Naive B cell (primary cell): Measurements from ENCODE around the gene UBXN6. TPM values are rescaled to one million over a fixed set of nuclear protein-coding genes. Genes with fewer than 3 reads are reported as not detected.

Experiments used
- ATAC-seq, 2 donors: fragments of 150-1000 bp; cut with Tn5 transposase; 2 replicates each; pipeline ENCODE4 v1.10.0; 2021; ENCODE audit warnings: low read depth in 2 of 2, mild to moderate bottlenecking in 2 of 2, moderate library complexity in 2 of 2
- DNase-seq: peaks from one replicate; pipeline ENCODE4 v3.0.0; 2022
- H3K27ac Mint-ChIP-seq, 6 donors: one replicate each; pipeline ENCODE4 v1.8.0; 2020 to 2022; ENCODE audit warnings: mild to moderate bottlenecking in 6 of 6, mixed read lengths in 6 of 6, moderate library complexity in 5 of 6, inconsistent platforms in 2 of 6
- H3K27me3 Mint-ChIP-seq, 3 donors: one replicate each; pipeline ENCODE4 v1.8.0; 2021 to 2022; ENCODE audit warnings: mixed read lengths in 3 of 3, mild to moderate bottlenecking in 1 of 3
- H3K36me3 Mint-ChIP-seq, 2 donors: one replicate each; pipeline ENCODE4 v1.8.0; 2020 to 2022; ENCODE audit warnings: mixed read lengths in 2 of 2, inconsistent platforms in 1 of 2, mild to moderate bottlenecking in 1 of 2
- H3K4me1 Mint-ChIP-seq, 3 donors: one replicate each; pipeline ENCODE4 v1.8.0; 2020 to 2022; ENCODE audit warnings: mixed read lengths in 3 of 3, inconsistent platforms in 1 of 3, mild to moderate bottlenecking in 1 of 3, moderate library complexity in 1 of 3
- H3K4me3 Mint-ChIP-seq, 8 donors: one replicate each; pipeline ENCODE4 v1.8.0; 2020 to 2022; ENCODE audit warnings: mild to moderate bottlenecking in 8 of 8, mixed read lengths in 8 of 8, moderate library complexity in 8 of 8, inconsistent platforms in 2 of 8
- H3K9me3 Mint-ChIP-seq, 7 donors: one replicate each; pipeline ENCODE4 v1.8.0; 2020 to 2022; ENCODE audit warnings: mixed read lengths in 7 of 7, mild to moderate bottlenecking in 5 of 7, inconsistent platforms in 2 of 7, moderate library complexity in 1 of 7
- polyA plus RNA-seq, 6 donors: library from polyadenylated mRNA; unstranded; fragments of 300-500 nt; fragmentation: Illumina TruSeq; gene quantifications; one replicate each; pipeline ENCODE4 v1.2.3, GENCODE V29; 2021; ENCODE audit warnings: low read depth in 6 of 6

Gene UBXN6
- polyA plus RNA-seq, 6 donors from 2014 or later: 3.6 to 9.1 (median 5.6) TPM

GRCh38 chr19:4500841-4501591 lies 43.4 kb upstream of the UBXN6 start:
- H3K27ac Mint-ChIP-seq: no peak overlapping the region
- H3K9me3 Mint-ChIP-seq: peaks cover 0 to 2% (median 0%) of the 10 kb centered on the region in 7 donors
- H3K36me3 Mint-ChIP-seq: peaks cover under 1 to 12% of the 10 kb centered on the region in 2 donors
- peaks cover 0 to 4% (median 0%) of the 10 kb centered on the region in 3 donors for H3K4me1 Mint-ChIP-seq
- ATAC-seq: no peak
- DNase-seq: no peak
- no peaks in the 10 kb centered on the region for H3K27me3 Mint-ChIP-seq
- no peak overlapping the region for H3K4me3 Mint-ChIP-seq

GRCh38 chr19:4499855-4500254 lies 42.3 kb upstream of the UBXN6 start:
- H3K9me3 Mint-ChIP-seq: no peaks in the 10 kb centered on the region

GRCh38 chr19:4499318-4499717 lies 41.7 kb upstream of the UBXN6 start:
- H3K36me3 Mint-ChIP-seq: no peaks in the 10 kb centered on the region
- no peaks in the 10 kb centered on the region for H3K4me1 Mint-ChIP-seq
- peak overlapping the region in 2 of 8 donors; percentile 29 to 77 for H3K4me3 Mint-ChIP-seq
- ATAC-seq (no peak), DNase-seq (no peak)
- H3K9me3 Mint-ChIP-seq: no peaks in the 10 kb centered on the region
- peak overlapping the region in 1 of 6 donors; percentile 43 for H3K27ac Mint-ChIP-seq
- H3K27me3 Mint-ChIP-seq: no peaks in the 10 kb centered on the region

More at GRCh38 chr19:4499855-4500254, 42.3 kb upstream of the UBXN6 start:
- DNase-seq (no peak), ATAC-seq (no peak)
- Mint-ChIP-seq H3K27ac (no peak overlapping the region), H3K36me3 (peaks cover 0 to under 1% of the 10 kb centered on the region in 2 donors), H3K27me3 (no peaks in the 10 kb centered on the region), H3K4me1 (no peaks in the 10 kb centered on the region), H3K4me3 (no peak overlapping the region)

- DNase-seq (no peak), ATAC-seq (no peak)
- Mint-ChIP-seq H3K36me3 (no peaks in the 10 kb centered on the region), H3K4me3 (no peak overlapping the region), H3K27me3 (no peaks in the 10 kb centered on the region), H3K4me1 (no peaks in the 10 kb centered on the region), H3K9me3 (no peaks in the 10 kb centered on the region), H3K27ac (no peak overlapping the region)
Observed at GRCh38 chr19:4498694-4499093, 41.1 kb upstream of the UBXN6 start.

GRCh38 chr19:4497770-4498389 lies 40.3 kb upstream of the UBXN6 start:
- H3K9me3 Mint-ChIP-seq: no peaks in the 10 kb centered on the region
- DNase-seq (no peak), ATAC-seq (no peak)
- H3K36me3 Mint-ChIP-seq: no peaks in the 10 kb centered on the region
- H3K4me1 Mint-ChIP-seq: no peaks in the 10 kb centered on the region
- H3K27ac Mint-ChIP-seq: no peak overlapping the region
- no peaks in the 10 kb centered on the region for H3K27me3 Mint-ChIP-seq
- H3K4me3 Mint-ChIP-seq: no peak overlapping the region

- H3K36me3 Mint-ChIP-seq: no peaks in the 10 kb centered on the region
- H3K27ac Mint-ChIP-seq: no peak overlapping the region
- ATAC-seq: no peak
- no peak overlapping the region for H3K4me3 Mint-ChIP-seq
- H3K27me3 Mint-ChIP-seq: no peaks in the 10 kb centered on the region
- H3K9me3 Mint-ChIP-seq: no peaks in the 10 kb centered on the region
- H3K4me1 Mint-ChIP-seq: no peaks in the 10 kb centered on the region
- DNase-seq: no peak
Observed at GRCh38 chr19:4496304-4496703, 38.7 kb upstream of the UBXN6 start.

- Mint-ChIP-seq H3K36me3 (peaks cover 0 to 2% of the 10 kb centered on the region in 2 donors), H3K9me3 (no peaks in the 10 kb centered on the region), H3K4me1 (no peaks in the 10 kb centered on the region), H3K27me3 (no peaks in the 10 kb centered on the region), H3K4me3 (peak overlapping the region in 1 of 8 donors; percentile 29), H3K27ac (no peak overlapping the region)
- DNase-seq: no peak
- ATAC-seq: no peak
Observed at GRCh38 chr19:4495471-4495870, 37.9 kb upstream of the UBXN6 start.

GRCh38 chr19:4494691-4495064 lies 37.1 kb upstream of the UBXN6 start:
- no peaks in the 10 kb centered on the region for H3K4me1 Mint-ChIP-seq
- no peaks in the 10 kb centered on the region for H3K27me3 Mint-ChIP-seq
- no peaks in the 10 kb centered on the region for H3K9me3 Mint-ChIP-seq
- H3K36me3 Mint-ChIP-seq: peaks cover 0 to 4% of the 10 kb centered on the region in 2 donors
- ATAC-seq: no peak
- no peak overlapping the region for H3K4me3 Mint-ChIP-seq
- DNase-seq: no peak
- peak overlapping the region in 1 of 6 donors; percentile 52 for H3K27ac Mint-ChIP-seq

GRCh38 chr19:4493929-4494690 lies 36.5 kb upstream of the UBXN6 start:
- Mint-ChIP-seq H3K36me3 (peaks cover 0 to 4% of the 10 kb centered on the region in 2 donors), H3K27ac (no peak overlapping the region), H3K27me3 (no peaks in the 10 kb centered on the region), H3K9me3 (no peaks in the 10 kb centered on the region), H3K4me1 (no peaks in the 10 kb centered on the region), H3K4me3 (no peak overlapping the region)
- DNase-seq (no peak), ATAC-seq (no peak)

- Mint-ChIP-seq H3K4me3 (no peak overlapping the region), H3K27ac (no peak overlapping the region), H3K36me3 (peaks cover 0 to 4% of the 10 kb centered on the region in 2 donors), H3K9me3 (no peaks in the 10 kb centered on the region), H3K4me1 (peaks cover 0 to 2% (median 0%) of the 10 kb centered on the region in 3 donors), H3K27me3 (no peaks in the 10 kb centered on the region)
- ATAC-seq (no peak), DNase-seq (no peak)
Observed at GRCh38 chr19:4493104-4493928, 35.7 kb upstream of the UBXN6 start.

GRCh38 chr19:4492337-4493103 lies 34.9 kb upstream of the UBXN6 start:
- H3K27me3 Mint-ChIP-seq: no peaks in the 10 kb centered on the region
- DNase-seq (no peak), ATAC-seq (no peak)
- no peak overlapping the region for H3K4me3 Mint-ChIP-seq
- peaks cover 0 to 4% of the 10 kb centered on the region in 2 donors for H3K36me3 Mint-ChIP-seq
- no peak overlapping the region for H3K27ac Mint-ChIP-seq
- peaks cover 0 to 4% (median 2%) of the 10 kb centered on the region in 3 donors for H3K4me1 Mint-ChIP-seq
- H3K9me3 Mint-ChIP-seq: no peaks in the 10 kb centered on the region

- no peak overlapping the region for H3K4me3 Mint-ChIP-seq
- ATAC-seq (no peak), DNase-seq (no peak)
- H3K4me1 Mint-ChIP-seq: peaks cover 0 to 6% (median 4%) of the 10 kb centered on the region in 3 donors
- no peaks in the 10 kb centered on the region for H3K27me3 Mint-ChIP-seq
- no peaks in the 10 kb centered on the region for H3K9me3 Mint-ChIP-seq
- H3K27ac Mint-ChIP-seq: no peak overlapping the region
- H3K36me3 Mint-ChIP-seq: peaks cover 4 to 5% of the 10 kb centered on the region in 2 donors
Observed at GRCh38 chr19:4491446-4491845, 33.9 kb upstream of the UBXN6 start.
